ENCODE data around the gene CELA3A.
"Not testable (repeated sequence)": the region's sequence is repeated elsewhere in the genome, so short reads cannot be mapped to it uniquely, and the experiment has no call there.

Gene CELA3A

GRCh38 chr1:22021061-22021460 lies 19.6 kb downstream of the CELA3A start:
- no peak for DNase-seq

- DNase-seq, result peak; percentile 72
These were observed 23.3 kb downstream of the CELA3A start for GRCh38 chr1:22024485-22025367.

- peak; percentile 72 for DNase-seq
These were observed 24.1 kb downstream of the CELA3A start for GRCh38 chr1:22025368-22026155.

- no peak for DNase-seq
These were observed 25.4 kb downstream of the CELA3A start for GRCh38 chr1:22026924-22027289.

GRCh38 chr1:22030057-22030456 lies 28.6 kb downstream of the CELA3A start:
- no peak for DNase-seq

GRCh38 chr1:22030473-22030872 lies 29.0 kb downstream of the CELA3A start:
- DNase-seq, result no peak

- DNase-seq, result no peak
These were observed 29.9 kb downstream of the CELA3A start for GRCh38 chr1:22031214-22031962.

GRCh38 chr1:22034834-22035233 lies 33.4 kb downstream of the CELA3A start:
- not testable (repeated sequence) for DNase-seq

GRCh38 chr1:22037520-22037919 lies 36.1 kb downstream of the CELA3A start:
- no peak for DNase-seq

- no peak for DNase-seq
These were observed 36.6 kb downstream of the CELA3A start for GRCh38 chr1:22038036-22038435.

GRCh38 chr1:22039594-22040285 lies 38.3 kb downstream of the CELA3A start:
- DNase-seq, result no peak

GRCh38 chr1:22040286-22040623 lies 38.8 kb downstream of the CELA3A start:
- no peak for DNase-seq

GRCh38 chr1:22041505-22041904 lies 40.0 kb downstream of the CELA3A start:
- DNase-seq, result no peak

- DNase-seq, result no peak
These were observed 41.8 kb downstream of the CELA3A start for GRCh38 chr1:22043198-22043769.

GRCh38 chr1:22044690-22045420 lies 43.4 kb downstream of the CELA3A start:
- no peak for DNase-seq

GRCh38 chr1:22045604-22046228 lies 44.3 kb downstream of the CELA3A start:
- no peak for DNase-seq

- no peak for DNase-seq
These were observed 47.1 kb downstream of the CELA3A start for GRCh38 chr1:22048351-22049192.

- no peak for DNase-seq
These were observed 48.9 kb downstream of the CELA3A start for GRCh38 chr1:22050330-22050729.

- DNase-seq, result no peak
These were observed 50.2 kb downstream of the CELA3A start for GRCh38 chr1:22051607-22052114.
